Mesenchymal stem cell (in vitro differentiated cells and primary cell): ENCODE results near the gene IL23A.

Experiments
- DNase-seq: peaks from one replicate; pipeline ENCODE4 v3.0.0-alpha.2; 2013
- H2AFZ ChIP-seq: one replicate; pipeline ENCODE4 v1.6.1; 2013; ENCODE audit warnings: low read depth, mild to moderate bottlenecking, control low read depth, inconsistent platforms, low read length, moderate library complexity
- H2AK5ac ChIP-seq: 2 replicates; pipeline ENCODE4 v1.6.1; 2013; ENCODE audit warnings: low read length, moderate library complexity, mild to moderate bottlenecking, inconsistent platforms; ENCODE audit not compliant: severe bottlenecking
- H2BK120ac ChIP-seq: one replicate; pipeline ENCODE4 v1.6.1; 2013; ENCODE audit warnings: low read depth, mild to moderate bottlenecking, inconsistent platforms, low read length, moderate library complexity
- H2BK12ac ChIP-seq, 2 experiments: one replicate each; pipeline ENCODE4 v1.6.1; 2013; ENCODE audit warnings: inconsistent platforms in 2 of 2, low read length in 2 of 2, mild to moderate bottlenecking in 2 of 2, moderate library complexity in 2 of 2, control low read depth in 1 of 2
- H2BK15ac ChIP-seq: one replicate; pipeline ENCODE4 v1.6.1; 2013; ENCODE audit warnings: mild to moderate bottlenecking, low read depth, inconsistent platforms; ENCODE audit not compliant: poor library complexity, severe bottlenecking
- H2BK5ac ChIP-seq: 2 replicates; pipeline ENCODE4 v1.6.1; 2013; ENCODE audit warnings: low read depth, mild to moderate bottlenecking, low read length, control low read depth, inconsistent platforms; ENCODE audit not compliant: poor library complexity, severe bottlenecking
- H3K14ac ChIP-seq, 2 experiments: one replicate each; pipeline ENCODE4 v1.6.1; 2013; ENCODE audit warnings: inconsistent platforms in 2 of 2, low read length in 2 of 2, control low read depth in 1 of 2, mild to moderate bottlenecking in 1 of 2, moderate library complexity in 1 of 2
- H3K18ac ChIP-seq, 2 experiments: one replicate each; pipeline ENCODE4 v1.6.1; 2013; ENCODE audit warnings: inconsistent platforms in 2 of 2, low read length in 2 of 2, control low read depth in 1 of 2, low read depth in 1 of 2, mild to moderate bottlenecking in 1 of 2
- H3K23ac ChIP-seq, 2 experiments: one replicate each; pipeline ENCODE4 v1.6.1; 2013; ENCODE audit warnings: inconsistent platforms in 2 of 2, low read length in 2 of 2, mild to moderate bottlenecking in 2 of 2, moderate library complexity in 2 of 2, control low read depth in 1 of 2
- H3K27ac ChIP-seq: 2 replicates; pipeline ENCODE4 v1.5.1; 2013; ENCODE audit warnings: mild to moderate bottlenecking, moderate library complexity, low read length, control low read depth, inconsistent platforms; ENCODE audit not compliant: poor library complexity, severe bottlenecking
- H3K27me3 ChIP-seq, 2 experiments: 2 replicates each; pipeline versions ENCODE4 v1.6.1 to v1.7.0; 2013; ENCODE audit warnings: low read length in 2 of 2, mild to moderate bottlenecking in 2 of 2, moderate library complexity in 2 of 2, control low read depth in 1 of 2, inconsistent platforms in 1 of 2; ENCODE audit not compliant: control insufficient read depth in 1 of 2, insufficient read depth in 1 of 2
- H3K36me3 ChIP-seq, 2 experiments: 2 replicates each; pipeline versions ENCODE4 v1.6.1 to v1.7.0; 2013; ENCODE audit warnings: low read length in 2 of 2, control low read depth in 1 of 2, inconsistent platforms in 1 of 2, low read depth in 1 of 2, mild to moderate bottlenecking in 1 of 2; ENCODE audit not compliant: insufficient read depth in 2 of 2, control insufficient read depth in 1 of 2
- H3K4ac ChIP-seq, 2 experiments: one replicate each; pipeline ENCODE4 v1.6.1; 2013; ENCODE audit warnings: inconsistent platforms in 2 of 2, low read length in 2 of 2, mild to moderate bottlenecking in 2 of 2, moderate library complexity in 2 of 2, control low read depth in 1 of 2, low read depth in 1 of 2
- H3K4me1 ChIP-seq: 2 replicates; pipeline ENCODE4 v1.6.1; 2013; ENCODE audit warnings: low read depth, low read length, control low read depth; ENCODE audit not compliant: control insufficient read depth, insufficient read depth
- H3K4me2 ChIP-seq: 2 replicates; pipeline ENCODE4 v1.6.1; 2013; ENCODE audit warnings: low read length, mild to moderate bottlenecking, inconsistent platforms; ENCODE audit not compliant: poor library complexity, severe bottlenecking
- H3K4me3 ChIP-seq, 2 experiments: 2 replicates each; pipeline versions ENCODE4 v1.5.1 to v1.7.0; 2013; ENCODE audit warnings: low read length in 2 of 2, mild to moderate bottlenecking in 2 of 2, control low read depth in 1 of 2, low read depth in 1 of 2; ENCODE audit not compliant: insufficient read depth in 1 of 2
- H3K79me1 ChIP-seq: replicated peaks from 2 replicates; pipeline ENCODE4 v1.6.1; 2013; ENCODE audit warnings: mild to moderate bottlenecking, control low read depth, low read length, inconsistent platforms; ENCODE audit not compliant: poor library complexity, severe bottlenecking
- H3K9ac ChIP-seq: 2 replicates; pipeline ENCODE4 v1.7.0; 2013; ENCODE audit warnings: mild to moderate bottlenecking, low read length, moderate library complexity
- H3K9me3 ChIP-seq: 2 replicates; pipeline ENCODE4 v1.7.0; 2013; ENCODE audit warnings: mild to moderate bottlenecking, low read length; ENCODE audit not compliant: control insufficient read depth
- H4K8ac ChIP-seq: one replicate; pipeline ENCODE4 v1.6.1; 2013; ENCODE audit warnings: inconsistent platforms, mild to moderate bottlenecking, low read length, moderate library complexity
- H4K91ac ChIP-seq: one replicate; pipeline ENCODE4 v1.6.1; 2013; ENCODE audit warnings: mild to moderate bottlenecking, low read length, inconsistent platforms
- WGBS: methylation state at CpG from one replicate; pipeline ENCODE4 v1.1.7; 2013; ENCODE audit warnings: mixed read lengths; 5-methylcytosine and 5-hydroxymethylcytosine counted together

Gene IL23A

DNA sequence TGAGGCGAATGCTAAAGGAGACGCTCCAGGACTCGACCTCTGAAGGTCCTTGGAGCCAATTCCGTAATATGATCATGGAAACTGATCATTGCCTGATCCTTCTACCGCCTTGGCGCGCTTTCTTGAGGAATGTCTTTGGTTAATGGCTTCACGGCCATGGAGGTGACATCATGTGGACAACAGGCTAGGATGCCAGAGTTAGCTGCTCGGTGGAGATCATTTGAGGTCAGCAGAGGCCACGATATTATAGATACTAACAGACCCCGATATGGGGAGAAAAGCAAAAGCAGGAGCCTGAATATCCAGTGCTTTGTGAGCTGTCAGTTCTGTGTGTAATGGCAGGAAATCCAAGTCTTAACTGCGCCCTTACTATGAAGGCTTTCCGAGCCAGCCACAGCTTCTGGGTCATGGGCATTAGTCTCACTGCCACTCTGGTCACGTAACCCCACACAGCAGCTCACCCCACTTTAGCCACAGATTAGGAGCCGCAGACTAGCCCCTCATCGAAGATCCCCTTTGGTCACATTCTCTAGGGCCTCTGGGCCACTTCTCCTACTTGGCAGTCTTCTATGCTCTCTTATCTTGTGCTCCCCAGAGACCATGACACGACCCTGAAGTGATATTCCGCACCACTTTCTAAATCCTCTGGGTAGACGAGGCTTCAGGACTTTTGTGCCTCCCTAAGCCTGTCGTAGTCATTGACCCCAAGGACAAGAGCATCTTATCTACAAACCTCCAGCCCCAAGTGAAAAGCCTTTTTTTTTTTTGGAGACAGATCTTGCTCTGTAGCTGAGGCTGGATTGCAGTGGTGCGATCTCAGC, 37.8 kb upstream of the IL23A start:
- Histone ChIP-seq H2BK15ac (no peak overlapping the region), H2BK5ac (no peak overlapping the region), H3K23ac (no peak overlapping the region), H3K4me1 (peaks cover 14% of the 10 kb centered on the region), H3K4ac (peak overlapping the region; percentile 73 to 75), H3K36me3 (peaks cover 19 to 37% of the 10 kb centered on the region in 2 experiments), H2AFZ (no peak overlapping the region), H3K18ac (peak overlapping the region; percentile 78 to 88), H2AK5ac (peak overlapping the region; percentile 58), H4K91ac (peak overlapping the region; percentile 73), H3K27me3 (no peaks in the 10 kb centered on the region), H3K79me1 (peaks cover 12% of the 10 kb centered on the region), H3K14ac (no peak overlapping the region), H2BK120ac (no peak overlapping the region), H3K4me2 (peak overlapping the region; percentile 67), H3K27ac (peak overlapping the region; percentile 78), H3K9ac (peak overlapping the region; percentile 91), H3K9me3 (no peaks in the 10 kb centered on the region), H2BK12ac (no peak overlapping the region), H3K4me3 (peak overlapping the region in 1 of 2 experiments; percentile 95), H4K8ac (peak overlapping the region; percentile 96)
- WGBS, result 69% methylated on average over 21 of the region's 21 CpGs
- DNase-seq, result no peak

DNA sequence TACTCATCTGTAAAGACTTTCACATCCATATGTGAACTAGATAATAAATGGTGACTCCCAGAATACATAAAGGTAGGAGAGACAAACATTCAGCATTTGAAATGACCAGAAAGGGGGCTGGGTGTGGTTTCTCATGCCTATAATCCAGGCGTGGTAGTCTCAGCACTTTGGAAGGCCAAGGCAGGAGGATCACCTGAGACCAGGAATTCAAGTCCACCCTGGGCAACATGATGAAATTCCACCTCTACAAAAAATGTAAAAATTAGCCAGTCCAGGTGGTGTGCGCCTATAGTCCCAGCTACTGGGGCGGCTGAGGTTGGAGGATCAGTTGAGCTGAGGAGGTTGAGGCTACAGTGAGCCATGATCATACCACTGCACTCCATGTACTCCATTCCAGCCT, 34.4 kb upstream of the IL23A start:
- H3K36me3 ChIP-seq, result peaks cover 25 to 51% of the 10 kb centered on the region in 2 experiments
- DNase-seq, result no peak
- H4K91ac ChIP-seq, result no peak overlapping the region
- H3K4me3 ChIP-seq, result no peak overlapping the region
- no peak overlapping the region for H2BK15ac ChIP-seq
- no peak overlapping the region for H3K4ac ChIP-seq
- no peak overlapping the region for H2BK5ac ChIP-seq
- H2AFZ ChIP-seq, result no peak overlapping the region
- H3K4me2 ChIP-seq, result no peak overlapping the region
- H3K18ac ChIP-seq, result no peak overlapping the region
- H3K27ac ChIP-seq, result no peak overlapping the region
- H3K4me1 ChIP-seq, result peaks cover 13% of the 10 kb centered on the region
- no peak overlapping the region for H2BK120ac ChIP-seq
- no peak overlapping the region for H2AK5ac ChIP-seq
- H3K14ac ChIP-seq, result no peak overlapping the region
- H3K79me1 ChIP-seq, result peaks cover 16% of the 10 kb centered on the region
- H3K9ac ChIP-seq, result no peak overlapping the region
- H3K27me3 ChIP-seq, result no peaks in the 10 kb centered on the region
- H4K8ac ChIP-seq, result no peak overlapping the region
- WGBS, result 100% methylated on average over 3 of the region's 3 CpGs
- no peaks in the 10 kb centered on the region for H3K9me3 ChIP-seq
- H2BK12ac ChIP-seq, result no peak overlapping the region
- no peak overlapping the region for H3K23ac ChIP-seq

DNA sequence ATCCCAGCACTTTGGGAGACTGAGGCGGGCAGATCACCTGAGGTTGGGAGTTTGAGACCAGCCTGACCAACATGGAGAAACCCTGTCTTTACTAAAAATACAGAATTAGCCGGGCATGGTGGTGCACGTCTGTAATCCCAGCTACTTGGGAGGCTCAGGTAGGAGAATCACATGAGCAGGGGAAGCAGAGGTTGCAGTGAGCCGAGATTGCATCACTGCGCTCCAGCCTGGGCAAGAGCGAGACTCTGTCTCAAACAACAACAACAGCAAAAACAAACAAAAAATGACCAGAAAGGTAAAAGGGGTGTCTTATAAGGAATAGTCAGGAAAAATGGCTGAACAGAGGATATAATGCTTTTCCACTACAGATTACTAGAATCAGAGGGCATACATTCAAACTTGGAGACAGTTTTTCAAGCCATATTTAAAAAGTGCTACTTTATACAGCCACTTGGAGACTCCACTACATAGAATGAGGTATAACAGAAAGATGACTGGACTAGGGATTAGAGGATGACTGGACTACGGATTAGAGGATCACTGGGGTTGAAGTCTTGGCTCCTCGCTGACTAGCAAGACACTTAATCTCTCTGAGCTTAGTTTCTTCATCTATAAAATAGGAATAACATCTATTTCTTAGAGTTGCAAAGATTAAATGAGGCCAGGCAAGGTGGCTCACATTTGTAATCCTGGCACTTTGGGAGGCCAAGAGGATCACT, 33.7 kb upstream of the IL23A start:
- Histone ChIP-seq H3K36me3 (peaks cover 25 to 57% of the 10 kb centered on the region in 2 experiments), H2AK5ac (no peak overlapping the region)
- WGBS, result 93% methylated on average over 3 of the region's 8 CpGs

More for the DNA sequence above, 33.7 kb upstream of the IL23A start:
- Histone ChIP-seq H3K18ac (no peak overlapping the region), H2AFZ (no peak overlapping the region), H3K4me1 (peaks cover 13% of the 10 kb centered on the region), H2BK120ac (no peak overlapping the region), H3K4me2 (no peak overlapping the region), H2BK15ac (no peak overlapping the region), H3K9ac (no peak overlapping the region), H3K4me3 (no peak overlapping the region), H3K27ac (no peak overlapping the region), H3K14ac (no peak overlapping the region), H2BK12ac (no peak overlapping the region), H3K4ac (no peak overlapping the region), H4K8ac (no peak overlapping the region), H2BK5ac (no peak overlapping the region), H3K23ac (no peak overlapping the region), H3K79me1 (peaks cover 16% of the 10 kb centered on the region), H3K27me3 (no peaks in the 10 kb centered on the region), H4K91ac (no peak overlapping the region), H3K9me3 (no peaks in the 10 kb centered on the region)
- no peak for DNase-seq
